GM11168 (cell line): ENCODE measurements around the gene CD69.
"Not testable (repeated sequence)": the region's sequence is repeated elsewhere in the genome, so short reads cannot be mapped to it uniquely, and the experiment has no call there.

Source experiments
- in situ Hi-C: fragments of 300-500 bp; cut with MboI; formaldehyde crosslinking; loops from one replicate; pipeline ENCODE4 v1.12.0; 2022; ENCODE audit warnings: low sequenced_read_pairs; ENCODE audit not compliant: unreplicated experiment

CD69 gene

GRCh38 chr12:9729082-9729481, 31.6 kb downstream of the CD69 start:
- in situ Hi-C loops: no loop called here

GRCh38 chr12:9727813-9728212, 32.9 kb downstream of the CD69 start:
- in situ Hi-C loops: no loop called here

- in situ Hi-C loops: no loop called here
Observed at GRCh38 chr12:9725213-9725870, 35.4 kb downstream of the CD69 start.

GRCh38 chr12:9724023-9724422, 36.7 kb downstream of the CD69 start:
- in situ Hi-C loops: no loop called here

GRCh38 chr12:9721394-9722092, 39.2 kb downstream of the CD69 start:
- in situ Hi-C loops: no loop called here

GRCh38 chr12:9719790-9720189, 40.9 kb downstream of the CD69 start:
- in situ Hi-C loops: no loop called here

GRCh38 chr12:9718968-9719367, 41.7 kb downstream of the CD69 start:
- in situ Hi-C loops: no loop called here

GRCh38 chr12:9717070-9717925, 43.4 kb downstream of the CD69 start:
- in situ Hi-C loops: no loop called here

GRCh38 chr12:9713032-9713558, 47.6 kb downstream of the CD69 start:
- in situ Hi-C loops: not testable (repeated sequence)

- in situ Hi-C loops: no loop called here
Observed at GRCh38 chr12:9711664-9712063, 49.0 kb downstream of the CD69 start.

GRCh38 chr12:9710584-9711375, 49.9 kb downstream of the CD69 start:
- in situ Hi-C loops: no loop called here

- in situ Hi-C loops: loop anchor here (5.0 kb wide), 1 partner anchor 72 kb away; no protein-coding TSS in a partner anchor
Observed at GRCh38 chr12:9708853-9709252, 51.8 kb downstream of the CD69 start.

- in situ Hi-C loops: loop anchor here (5.0 kb wide), 1 partner anchor 71 kb away; no protein-coding TSS in a partner anchor
Observed at GRCh38 chr12:9707864-9708808, 52.6 kb downstream of the CD69 start.

- in situ Hi-C loops: loop anchor here (5.0 kb wide), 1 partner anchor 70 kb away; no protein-coding TSS in a partner anchor
Observed at GRCh38 chr12:9707356-9707755, 53.3 kb downstream of the CD69 start.

- in situ Hi-C loops: loop anchor here (5.0 kb wide), 1 partner anchor 69 kb away; no protein-coding TSS in a partner anchor
Observed at GRCh38 chr12:9706086-9706685, 54.5 kb downstream of the CD69 start.

- in situ Hi-C loops: not testable (repeated sequence)
Observed at GRCh38 chr12:9704561-9704960, 56.1 kb downstream of the CD69 start.
